Measurements from ENCODE around the gene NSL1. TPM values are rescaled to one million over a fixed set of nuclear protein-coding genes. Genes with fewer than 3 reads are reported as not detected.

The NSL1 gene
- total RNA-seq, 1 donor, result 28.2 TPM

- no peak for DNase-seq (ENCODE audit: insufficient read length, low spot score, missing footprints)
- no peaks in the 10 kb centered on the region for H3K36me3 ChIP-seq (ENCODE audit: insufficient read depth, low read length)
- no peak overlapping the region for H2AFZ ChIP-seq (ENCODE audit: low read length)
- no peak overlapping the region for H3K27ac ChIP-seq (ENCODE audit: low read depth, low read length)
- H3K27me3 ChIP-seq (ENCODE audit: insufficient read depth, low read length), result peaks cover 3% of the 10 kb centered on the region
- H3K9me3 ChIP-seq (ENCODE audit: low read depth, low read length), result no peaks in the 10 kb centered on the region
- no peaks in the 10 kb centered on the region for H4K20me1 ChIP-seq (ENCODE audit: insufficient read depth, low read length)
- no peak overlapping the region for H3K4me2 ChIP-seq (ENCODE audit: insufficient read depth, low read length)
- peaks cover 11% of the 10 kb centered on the region for H3K4me1 ChIP-seq (ENCODE audit: insufficient read depth, low read length)
- no peaks in the 10 kb centered on the region for H3K79me2 ChIP-seq (ENCODE audit: insufficient read depth, low read length)
- H3K4me3 ChIP-seq (ENCODE audit: insufficient read depth, low read length), result no peak overlapping the region
- no peak for TF ChIP-seq CTCF (IDR thresholded peaks at IDR 0.05; ENCODE audit: extremely low read depth, low read depth, low read length)
These were observed 87.5 kb downstream of the NSL1 start for GRCh38 chr1:212703991-212704564.

GRCh38 chr1:212702672-212703071, 88.9 kb downstream of the NSL1 start:
- no peaks in the 10 kb centered on the region for H3K36me3 ChIP-seq (ENCODE audit: insufficient read depth, low read length)

GRCh38 chr1:212701910-212702309, 89.7 kb downstream of the NSL1 start:
- DNase-seq (ENCODE audit: insufficient read length, low spot score, missing footprints), result no peak
- Histone ChIP-seq H3K79me2 (ENCODE audit: insufficient read depth, low read length) (no peaks in the 10 kb centered on the region), H3K27ac (ENCODE audit: low read depth, low read length) (no peak overlapping the region), H3K27me3 (ENCODE audit: insufficient read depth, low read length) (peaks cover 23% of the 10 kb centered on the region), H2AFZ (ENCODE audit: low read length) (no peak overlapping the region), H3K4me2 (ENCODE audit: insufficient read depth, low read length) (no peak overlapping the region), H3K36me3 (ENCODE audit: insufficient read depth, low read length) (no peaks in the 10 kb centered on the region), H3K4me1 (ENCODE audit: insufficient read depth, low read length) (peaks cover 15% of the 10 kb centered on the region), H4K20me1 (ENCODE audit: insufficient read depth, low read length) (no peaks in the 10 kb centered on the region), H3K4me3 (ENCODE audit: insufficient read depth, low read length) (no peak overlapping the region), H3K9me3 (ENCODE audit: low read depth, low read length) (no peaks in the 10 kb centered on the region)
- TF ChIP-seq CTCF (IDR thresholded peaks at IDR 0.05; ENCODE audit: extremely low read depth, low read depth, low read length), result no peak

More at GRCh38 chr1:212702672-212703071, 88.9 kb downstream of the NSL1 start:
- H2AFZ ChIP-seq (ENCODE audit: low read length), result no peak overlapping the region
- H3K79me2 ChIP-seq (ENCODE audit: insufficient read depth, low read length), result no peaks in the 10 kb centered on the region
- DNase-seq (ENCODE audit: insufficient read length, low spot score, missing footprints), result no peak
- H4K20me1 ChIP-seq (ENCODE audit: insufficient read depth, low read length), result no peaks in the 10 kb centered on the region
- peaks cover 16% of the 10 kb centered on the region for H3K27me3 ChIP-seq (ENCODE audit: insufficient read depth, low read length)
- no peak overlapping the region for H3K27ac ChIP-seq (ENCODE audit: low read depth, low read length)
- peaks cover 15% of the 10 kb centered on the region for H3K4me1 ChIP-seq (ENCODE audit: insufficient read depth, low read length)
- TF ChIP-seq CTCF (IDR thresholded peaks at IDR 0.05; ENCODE audit: extremely low read depth, low read depth, low read length), result no peak
- no peak overlapping the region for H3K4me3 ChIP-seq (ENCODE audit: insufficient read depth, low read length)
- H3K9me3 ChIP-seq (ENCODE audit: low read depth, low read length), result no peaks in the 10 kb centered on the region
- H3K4me2 ChIP-seq (ENCODE audit: insufficient read depth, low read length), result no peak overlapping the region

GRCh38 chr1:212700892-212701819, 90.4 kb downstream of the NSL1 start:
- peak overlapping the region; percentile 67 for H3K4me3 ChIP-seq (ENCODE audit: insufficient read depth, low read length)
- DNase-seq (ENCODE audit: insufficient read length, low spot score, missing footprints), result peak; percentile 86
- H2AFZ ChIP-seq (ENCODE audit: low read length), result peak overlapping the region; percentile 79

More at GRCh38 chr1:212700892-212701819, 90.4 kb downstream of the NSL1 start:
- peak; percentile 25 for TF ChIP-seq CTCF (IDR thresholded peaks at IDR 0.05; ENCODE audit: extremely low read depth, low read depth, low read length)
- H3K79me2 ChIP-seq (ENCODE audit: insufficient read depth, low read length), result no peaks in the 10 kb centered on the region
- no peaks in the 10 kb centered on the region for H3K9me3 ChIP-seq (ENCODE audit: low read depth, low read length)
- H3K4me2 ChIP-seq (ENCODE audit: insufficient read depth, low read length), result peak overlapping the region; percentile 90
- peaks cover 26% of the 10 kb centered on the region for H3K27me3 ChIP-seq (ENCODE audit: insufficient read depth, low read length)
- no peaks in the 10 kb centered on the region for H3K36me3 ChIP-seq (ENCODE audit: insufficient read depth, low read length)
- peaks cover 15% of the 10 kb centered on the region for H3K4me1 ChIP-seq (ENCODE audit: insufficient read depth, low read length)
- H3K27ac ChIP-seq (ENCODE audit: low read depth, low read length), result no peak overlapping the region
- H4K20me1 ChIP-seq (ENCODE audit: insufficient read depth, low read length), result no peaks in the 10 kb centered on the region

Measured in osteoblast (primary cell).